Activated B cell treated with CpG ODN at 0.5 μM for 24 hours (primary cell): Measurements from ENCODE around the gene NPHS2. TPM values are rescaled to one million over a fixed set of nuclear protein-coding genes. Genes with fewer than 3 reads are reported as not detected.

ENCODE experiments used
- ATAC-seq: fragments of 200-7000 bp; cut with Tn5 transposase; one replicate; pipeline ENCODE4 v1.10.0; 2021; ENCODE audit warnings: low read depth, mild to moderate bottlenecking, moderate library complexity
- CTCF ChIA-PET: fragments of 350-600 bp; sonication (Branson Sonifier 250); formaldehyde crosslinking; loops from one replicate; lab custom pipeline; 2021; ENCODE audit warnings: antibody characterized with exemption; lab: Charles Lee
- POLR2A ChIA-PET: fragments of 350-600 bp; sonication (Branson Sonifier 250); formaldehyde crosslinking; loops from one replicate; lab custom pipeline; 2021; ENCODE audit warnings: antibody characterized with exemption; lab: Charles Lee
- DNase-seq: peaks from one replicate; pipeline ENCODE4 v3.0.0; 2022
- H3K27ac Mint-ChIP-seq: one replicate; pipeline ENCODE4 v1.8.0; 2020; ENCODE audit warnings: mixed read lengths
- H3K27me3 Mint-ChIP-seq: one replicate; pipeline ENCODE4 v1.8.0; 2021; ENCODE audit warnings: mixed read lengths
- H3K36me3 Mint-ChIP-seq: one replicate; pipeline ENCODE4 v1.8.0; 2021; ENCODE audit warnings: low read depth, mixed read lengths
- H3K4me1 Mint-ChIP-seq: one replicate; pipeline ENCODE4 v1.8.0; 2021; ENCODE audit warnings: mixed read lengths
- H3K4me3 Mint-ChIP-seq: one replicate; pipeline ENCODE4 v1.8.0; 2020; ENCODE audit warnings: mild to moderate bottlenecking, mixed read lengths
- H3K9me3 Mint-ChIP-seq: one replicate; pipeline ENCODE4 v1.8.0; 2020; ENCODE audit warnings: mixed read lengths
- CTCF ChIP-seq: fragments of 200-600 bp; IDR thresholded peaks from one replicate; pipeline ENCODE4 v1.8.0; 2022; ENCODE audit warnings: antibody characterized with exemption, mild to moderate bottlenecking
- intact Hi-C: fragments of 100-400 bp; cut with micrococcal nuclease; formaldehyde crosslinking; loops from one replicate; pipeline ENCODE4 v1.15.1; 2024
- total RNA-seq: library from RNA; stranded (reverse); gene quantifications from 2 replicates; pipeline ENCODE4 v1.2.3, GENCODE V29; 2022

The NPHS2 gene
- total RNA-seq, 1 donor from 2014 or later, result not detected

- H3K9me3 Mint-ChIP-seq, result no peaks in the 10 kb centered on the region
- no peak within 1 kb of the TSS for H3K4me3 Mint-ChIP-seq
- no peak for ATAC-seq
- no peak for TF ChIP-seq CTCF
- H3K27me3 Mint-ChIP-seq, result peaks cover 48% of the 10 kb centered on the region
- H3K4me1 Mint-ChIP-seq, result no peaks in the 10 kb centered on the region
- no peak within 1 kb of the TSS for H3K27ac Mint-ChIP-seq
- H3K36me3 Mint-ChIP-seq, result no peaks in the 10 kb centered on the region
- no peak for DNase-seq
- CTCF ChIA-PET, result no interaction called here
- POLR2A ChIA-PET, result no interaction called here
- intact Hi-C loops, result no loop called here
Measured at GRCh38 chr1:179591592-179592580, 16.1 kb upstream of the NPHS2 start, which contains the start of gene TDRD5. TSS of gene TDRD5 (plus strand) at chr1:179591832. CDS start at chr1:179592616, 784 bp downstream.

- Mint-ChIP-seq H3K9me3 (no peaks in the 10 kb centered on the region), H3K36me3 (no peaks in the 10 kb centered on the region), H3K4me3 (no peak overlapping the region), H3K27me3 (peaks cover 49% of the 10 kb centered on the region), H3K4me1 (no peaks in the 10 kb centered on the region), H3K27ac (no peak overlapping the region)
- intact Hi-C loops, result no loop called here
- no peak for ATAC-seq
- no peak for TF ChIP-seq CTCF
- DNase-seq, result no peak
- ChIA-PET CTCF (no interaction called here), POLR2A (no interaction called here)
Measured at GRCh38 chr1:179591253-179591591, 15.5 kb upstream of the NPHS2 start.

GRCh38 chr1:179590671-179591070, 14.9 kb upstream of the NPHS2 start:
- no peak for TF ChIP-seq CTCF
- no peaks in the 10 kb centered on the region for H3K36me3 Mint-ChIP-seq
- ChIA-PET CTCF (no interaction called here), POLR2A (no interaction called here)
- peaks cover 52% of the 10 kb centered on the region for H3K27me3 Mint-ChIP-seq
- no peak overlapping the region for H3K27ac Mint-ChIP-seq
- no peaks in the 10 kb centered on the region for H3K9me3 Mint-ChIP-seq
- no peak overlapping the region for H3K4me3 Mint-ChIP-seq
- H3K4me1 Mint-ChIP-seq, result no peaks in the 10 kb centered on the region
- intact Hi-C loops, result no loop called here
- DNase-seq, result no peak
- no peak for ATAC-seq

GRCh38 chr1:179589509-179589908, 13.8 kb upstream of the NPHS2 start:
- ATAC-seq (no peak), DNase-seq (no peak)
- Mint-ChIP-seq H3K9me3 (no peaks in the 10 kb centered on the region), H3K36me3 (no peaks in the 10 kb centered on the region), H3K27me3 (peaks cover 57% of the 10 kb centered on the region), H3K4me3 (no peak overlapping the region), H3K27ac (no peak overlapping the region), H3K4me1 (no peaks in the 10 kb centered on the region)
- intact Hi-C loops, result no loop called here
- ChIA-PET CTCF (no interaction called here), POLR2A (no interaction called here)
- TF ChIP-seq CTCF, result no peak

- Mint-ChIP-seq H3K4me1 (no peaks in the 10 kb centered on the region), H3K27ac (no peak overlapping the region), H3K27me3 (peaks cover 59% of the 10 kb centered on the region), H3K4me3 (no peak overlapping the region), H3K36me3 (no peaks in the 10 kb centered on the region), H3K9me3 (no peaks in the 10 kb centered on the region)
- intact Hi-C loops, result no loop called here
- DNase-seq (no peak), ATAC-seq (no peak)
- TF ChIP-seq CTCF, result no peak
- ChIA-PET CTCF (no interaction called here), POLR2A (no interaction called here)
Measured at GRCh38 chr1:179588425-179589024, 12.8 kb upstream of the NPHS2 start.
